Coronary artery (tissue), 2 donors: ENCODE measurements around the gene COL10A1.

ENCODE experiments used
- DNase-seq: peaks from one replicate; pipeline ENCODE4 v3.0.0-alpha.2; 2017; ENCODE audit warnings: low spot score
- H3K27ac ChIP-seq, 2 donors: fragments of 200-600 bp; sonication (generic); one replicate each; pipeline ENCODE4 v1.5.1; 2016 to 2019
- H3K4me3 ChIP-seq: fragments of 200-600 bp; sonication (generic); 2 replicates; pipeline ENCODE4 v1.5.1; 2016; ENCODE audit warnings: mild to moderate bottlenecking, moderate library complexity
- CTCF ChIP-seq: fragments of 200-600 bp; sonication (generic); IDR thresholded peaks from one replicate; pipeline ENCODE4 v1.5.1; 2019; ENCODE audit warnings: antibody characterized with exemption

COL10A1 gene

GRCh38 chr6:116152620-116153019, 26.7 kb upstream of the COL10A1 start:
- H3K27ac ChIP-seq = no peak overlapping the region
- DNase-seq = no peak
- H3K4me3 ChIP-seq = no peak overlapping the region
- no peak for TF ChIP-seq CTCF

GRCh38 chr6:116145803-116146675, 20.1 kb upstream of the COL10A1 start:
- H3K4me3 ChIP-seq = no peak overlapping the region
- no peak for DNase-seq
- no peak for TF ChIP-seq CTCF
- H3K27ac ChIP-seq = no peak overlapping the region

GRCh38 chr6:116144605-116145004, 18.7 kb upstream of the COL10A1 start:
- no peak overlapping the region for H3K4me3 ChIP-seq
- no peak for TF ChIP-seq CTCF
- no peak for DNase-seq
- no peak overlapping the region for H3K27ac ChIP-seq

DNA sequence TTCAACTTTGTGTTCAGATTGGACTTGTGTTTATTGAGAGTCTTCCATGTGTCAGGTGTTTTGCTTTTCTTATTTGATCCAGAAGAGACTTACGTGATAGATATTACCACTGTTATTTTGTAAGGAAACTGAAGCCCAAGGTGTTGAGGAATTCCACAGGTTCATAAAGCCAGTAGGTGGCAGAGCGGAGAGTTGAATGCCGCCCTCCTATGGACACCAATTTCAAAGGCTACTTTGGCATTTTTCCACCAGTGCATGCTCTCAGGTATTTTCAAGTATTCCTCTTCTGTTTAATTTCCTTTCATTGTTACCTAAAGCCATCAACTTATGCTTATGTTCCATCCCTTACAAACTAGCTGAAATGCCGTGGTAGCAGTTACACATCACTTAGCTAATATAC, 14.0 kb upstream of the COL10A1 start:
- Histone ChIP-seq H3K4me3 (no peak overlapping the region), H3K27ac (no peak overlapping the region)
- TF ChIP-seq CTCF = no peak
- DNase-seq = no peak

DNA sequence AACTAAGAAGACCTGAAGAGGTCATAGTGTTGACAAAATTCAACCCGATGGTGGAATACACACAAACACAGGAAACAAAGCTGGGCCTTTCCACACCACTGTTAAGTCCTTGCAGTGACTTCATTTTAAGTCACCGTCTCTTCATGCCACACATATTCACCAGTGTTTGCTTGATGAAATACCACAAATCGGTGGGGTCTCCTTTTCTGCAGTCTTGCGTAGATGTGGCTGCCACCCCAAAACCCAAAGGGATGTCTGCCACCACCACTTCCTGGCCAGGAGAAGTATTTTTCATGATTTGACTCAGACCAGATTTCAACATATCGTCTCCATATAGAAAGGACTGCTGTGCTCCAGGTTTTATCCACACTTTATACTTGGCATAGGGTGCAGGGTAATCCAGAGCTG, 11.0 kb upstream of the COL10A1 start:
- Histone ChIP-seq H3K4me3 (no peak overlapping the region), H3K27ac (no peak overlapping the region)
- no peak for TF ChIP-seq CTCF
- no peak for DNase-seq

- Histone ChIP-seq H3K4me3 (no peak overlapping the region), H3K27ac (no peak overlapping the region)
- DNase-seq = no peak
- TF ChIP-seq CTCF = no peak
These were observed 10.4 kb upstream of the COL10A1 start for GRCh38 chr6:116136373-116136772.

GRCh38 chr6:116133453-116133852, 7.5 kb upstream of the COL10A1 start:
- no peak for TF ChIP-seq CTCF
- H3K4me3 ChIP-seq = no peak overlapping the region
- no peak overlapping the region for H3K27ac ChIP-seq
- DNase-seq = no peak
